Measurements from ENCODE around the gene ARRDC5.

- TF ChIP-seq REST (IDR thresholded peaks at IDR 0.05; ENCODE audit: insufficient read depth in 1 of 2, low read depth in 2 of 2, low read length in 2 of 2) (no peak), TAF1 (IDR thresholded peaks at IDR 0.05; ENCODE audit: borderline replicate concordance, insufficient read depth, low read length) (no peak), POLR2AphosphoS5 (IDR thresholded peaks at IDR 0.05; ENCODE audit: low read depth, low read length) (no peak)
Observed at GRCh38 chr19:4909156-4909896, 6.6 kb upstream of the ARRDC5 start, which contains the start of gene UHRF1.

Measured in PFSK-1 (cell line).